DOHH2 (cell line): ENCODE measurements around the gene TERT.

Experiments
- H3F3A ChIP-seq: fragments of 200-600 bp; sonication (generic), shearing (Covaris generic); 2 replicates; pipeline ENCODE4 v1.6.0; 2016; ENCODE audit warnings: antibody characterized with exemption, mild to moderate bottlenecking; ENCODE audit not compliant: control insufficient read depth, insufficient read depth
- H3K27ac ChIP-seq: fragments of 200-600 bp; sonication (generic); 2 replicates; pipeline ENCODE4 v1.5.1; 2014; ENCODE audit warnings: low read depth, mild to moderate bottlenecking, low read length, moderate library complexity
- H3K27me3 ChIP-seq: fragments of 200-600 bp; sonication (generic); 2 replicates; pipeline ENCODE4 v1.6.1; 2014; ENCODE audit warnings: mild to moderate bottlenecking, low read length, mixed read lengths; ENCODE audit not compliant: control insufficient read depth
- H3K36me3 ChIP-seq: fragments of 200-600 bp; sonication (generic); 2 replicates; pipeline ENCODE4 v1.6.1; 2014; ENCODE audit warnings: mild to moderate bottlenecking, low read length, moderate library complexity, mixed read lengths; ENCODE audit not compliant: control insufficient read depth
- H3K4me1 ChIP-seq: fragments of 200-600 bp; sonication (generic); 2 replicates; pipeline ENCODE4 v1.6.1; 2014; ENCODE audit warnings: mild to moderate bottlenecking, low read length, mixed read lengths; ENCODE audit not compliant: control insufficient read depth
- H3K4me2 ChIP-seq: fragments of 200-600 bp; sonication (generic); 2 replicates; pipeline ENCODE4 v1.6.0; 2014; ENCODE audit warnings: mild to moderate bottlenecking, low read length, moderate library complexity
- H3K4me3 ChIP-seq: fragments of 200-600 bp; sonication (generic); 2 replicates; pipeline ENCODE4 v1.5.1; 2014; ENCODE audit warnings: mild to moderate bottlenecking, low read length, mixed read lengths
- H3K79me2 ChIP-seq: fragments of 200-600 bp; sonication (generic); 2 replicates; pipeline ENCODE4 v1.6.1; 2014; ENCODE audit warnings: mild to moderate bottlenecking, low read length, mixed read lengths; ENCODE audit not compliant: control insufficient read depth
- H3K9me2 ChIP-seq: fragments of 200-600 bp; sonication (generic); replicated peaks from 2 replicates; pipeline ENCODE4 v1.6.1; 2014; ENCODE audit warnings: mild to moderate bottlenecking, low read length, mixed read lengths; ENCODE audit not compliant: control insufficient read depth
- H3K9me3 ChIP-seq: fragments of 200-600 bp; sonication (generic); 2 replicates; pipeline ENCODE4 v1.6.1; 2014; ENCODE audit warnings: antibody characterized with exemption, low read length, mixed read lengths; ENCODE audit not compliant: control insufficient read depth, insufficient read depth
- H4K20me1 ChIP-seq: fragments of 200-600 bp; sonication (generic); 2 replicates; pipeline ENCODE4 v1.6.0; 2014; ENCODE audit warnings: low read depth, mild to moderate bottlenecking, antibody characterized with exemption, low read length, moderate library complexity; ENCODE audit not compliant: control insufficient read depth, insufficient read depth
- EZH2phosphoT487 ChIP-seq: fragments of 200-600 bp; sonication (generic); IDR thresholded peaks from 2 replicates; pipeline ENCODE4 v1.6.1; 2017; ENCODE audit warnings: borderline replicate concordance, mild to moderate bottlenecking, antibody characterized with exemption, low read length, moderate library complexity, mixed read lengths
- TF ChIP-seq, protein P1 (sequence below): fragments of 200-600 bp; sonication (generic); IDR thresholded peaks from one replicate; pipeline ENCODE4 v1.5.1; 2014; ENCODE audit warnings: antibody characterized with exemption, mild to moderate bottlenecking, low read depth, low read length; ENCODE audit not compliant: poor library complexity, severe bottlenecking

The TERT gene

DNA sequence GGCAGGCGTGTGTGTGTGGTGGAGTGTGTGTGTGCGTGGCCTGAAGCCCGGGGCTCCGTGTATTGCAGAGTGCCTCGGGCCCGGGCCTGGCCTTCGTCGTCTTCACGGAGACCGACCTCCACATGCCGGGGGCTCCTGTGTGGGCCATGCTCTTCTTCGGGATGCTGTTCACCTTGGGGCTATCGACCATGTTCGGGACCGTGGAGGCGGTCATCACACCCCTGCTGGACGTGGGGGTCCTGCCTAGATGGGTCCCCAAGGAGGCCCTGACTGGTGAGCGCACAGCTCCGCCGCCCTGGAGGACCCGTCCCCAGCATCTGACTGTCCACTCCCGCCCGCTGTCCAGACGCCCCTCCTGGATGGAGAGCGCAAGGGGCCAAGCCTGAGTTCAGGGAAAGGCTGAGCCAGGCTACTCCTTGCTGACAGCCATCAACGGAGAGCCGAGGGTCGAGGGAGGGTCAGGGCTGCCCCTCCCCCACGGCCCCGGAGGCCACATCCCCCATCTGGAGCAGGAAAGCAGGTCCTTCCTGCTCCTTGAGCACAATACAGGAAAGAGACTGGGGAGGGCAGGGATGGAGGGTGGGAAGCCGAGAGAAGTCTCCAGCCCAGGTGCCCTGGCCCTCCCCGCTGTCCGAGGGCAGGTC is 51.3 kb downstream of the TERT start:
- no peak overlapping the region for H3K4me2 ChIP-seq
- H3K27me3 ChIP-seq, result no peaks in the 10 kb centered on the region
- H3K36me3 ChIP-seq, result no peaks in the 10 kb centered on the region
- no peak overlapping the region for H3K27ac ChIP-seq
- H3K9me3 ChIP-seq, result no peaks in the 10 kb centered on the region
- 0 out of 2 replicates have a peak, but pooled peaks cover 3% of the 10 kb centered on the region for H4K20me1 ChIP-seq
- H3K9me2 ChIP-seq, result no peaks in the 10 kb centered on the region
- no peaks in the 10 kb centered on the region for H3K79me2 ChIP-seq
- H3K4me3 ChIP-seq, result no peak overlapping the region
- H3K4me1 ChIP-seq, result no peaks in the 10 kb centered on the region
- H3F3A ChIP-seq, result no peaks in the 10 kb centered on the region
- TF ChIP-seq, protein P1, sequence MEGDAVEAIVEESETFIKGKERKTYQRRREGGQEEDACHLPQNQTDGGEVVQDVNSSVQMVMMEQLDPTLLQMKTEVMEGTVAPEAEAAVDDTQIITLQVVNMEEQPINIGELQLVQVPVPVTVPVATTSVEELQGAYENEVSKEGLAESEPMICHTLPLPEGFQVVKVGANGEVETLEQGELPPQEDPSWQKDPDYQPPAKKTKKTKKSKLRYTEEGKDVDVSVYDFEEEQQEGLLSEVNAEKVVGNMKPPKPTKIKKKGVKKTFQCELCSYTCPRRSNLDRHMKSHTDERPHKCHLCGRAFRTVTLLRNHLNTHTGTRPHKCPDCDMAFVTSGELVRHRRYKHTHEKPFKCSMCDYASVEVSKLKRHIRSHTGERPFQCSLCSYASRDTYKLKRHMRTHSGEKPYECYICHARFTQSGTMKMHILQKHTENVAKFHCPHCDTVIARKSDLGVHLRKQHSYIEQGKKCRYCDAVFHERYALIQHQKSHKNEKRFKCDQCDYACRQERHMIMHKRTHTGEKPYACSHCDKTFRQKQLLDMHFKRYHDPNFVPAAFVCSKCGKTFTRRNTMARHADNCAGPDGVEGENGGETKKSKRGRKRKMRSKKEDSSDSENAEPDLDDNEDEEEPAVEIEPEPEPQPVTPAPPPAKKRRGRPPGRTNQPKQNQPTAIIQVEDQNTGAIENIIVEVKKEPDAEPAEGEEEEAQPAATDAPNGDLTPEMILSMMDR, result no peak
- no peak for TF ChIP-seq EZH2phosphoT487

DNA sequence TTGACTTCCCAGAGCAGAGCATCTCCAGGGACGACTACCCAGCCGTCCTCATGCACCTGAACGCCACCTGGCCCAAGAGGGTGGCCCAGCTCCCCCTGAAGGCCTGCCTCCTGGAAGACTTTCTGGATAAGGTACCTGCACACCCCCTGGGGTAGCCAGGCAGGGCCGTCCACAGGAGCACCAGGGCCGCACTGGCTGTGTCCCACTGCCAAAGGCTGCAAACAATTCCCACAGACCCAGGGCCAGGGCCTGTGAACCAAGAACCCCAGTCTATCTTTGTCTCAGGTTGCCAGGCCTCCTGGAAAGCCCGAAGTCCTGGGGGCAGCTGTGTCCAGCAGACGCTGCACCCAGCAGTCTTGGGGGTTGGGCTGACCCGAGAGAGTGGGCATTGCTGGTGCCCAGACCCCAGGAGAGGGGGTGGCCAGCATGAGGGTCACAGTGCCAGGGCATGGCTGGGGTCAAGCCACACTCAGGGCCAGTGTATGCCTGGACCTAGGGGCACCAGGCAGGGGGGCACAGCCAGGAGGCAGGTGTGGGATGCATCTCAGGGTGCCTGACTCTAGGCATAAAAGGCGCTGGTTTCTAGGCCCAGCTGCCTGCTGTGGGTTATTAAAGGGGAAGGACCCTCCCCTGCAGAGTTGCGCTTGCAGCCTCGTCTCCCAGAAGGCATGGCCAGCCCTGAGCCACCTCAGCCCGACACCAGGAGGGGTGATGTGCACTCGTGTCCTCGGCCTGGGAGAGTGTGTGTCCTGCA is 52.0 kb downstream of the TERT start:
- no peaks in the 10 kb centered on the region for H4K20me1 ChIP-seq
- H3K36me3 ChIP-seq, result no peaks in the 10 kb centered on the region
- H3K4me3 ChIP-seq, result no peak overlapping the region
- no peaks in the 10 kb centered on the region for H3K9me3 ChIP-seq
- no peaks in the 10 kb centered on the region for H3K9me2 ChIP-seq
- TF ChIP-seq, protein P1, result no peak
- TF ChIP-seq EZH2phosphoT487, result no peak
- no peaks in the 10 kb centered on the region for H3K79me2 ChIP-seq
- no peaks in the 10 kb centered on the region for H3F3A ChIP-seq
- H3K27ac ChIP-seq, result no peak overlapping the region
- H3K4me2 ChIP-seq, result no peak overlapping the region
- H3K4me1 ChIP-seq, result no peaks in the 10 kb centered on the region
- H3K27me3 ChIP-seq, result no peaks in the 10 kb centered on the region

DNA sequence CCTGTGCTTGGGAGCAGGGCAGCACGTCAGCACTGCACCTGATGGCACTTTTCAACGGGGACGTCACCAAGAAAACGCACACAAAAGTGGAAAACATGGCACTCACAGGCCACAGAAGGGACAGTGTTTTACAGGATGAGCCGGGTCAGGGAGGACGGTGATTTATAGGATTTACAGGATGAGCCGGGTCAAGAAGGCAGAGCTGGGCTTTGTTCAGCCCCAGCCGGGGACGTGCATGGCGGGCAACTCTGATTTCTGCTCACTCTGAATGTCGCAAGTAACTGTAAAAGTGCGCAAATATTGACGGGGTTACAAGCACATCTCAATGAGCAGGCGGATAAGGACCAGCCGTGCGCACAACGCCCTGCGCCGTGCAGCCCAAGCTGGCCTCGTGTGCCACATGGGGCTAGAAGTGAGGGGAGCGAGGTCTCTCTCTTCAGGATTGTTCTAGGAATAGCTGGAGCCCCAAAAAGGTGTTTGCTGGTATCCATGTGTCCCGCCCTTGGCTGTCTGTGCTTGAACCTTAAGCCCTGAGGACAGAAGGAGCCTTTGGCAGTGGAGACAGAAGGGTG is 53.3 kb downstream of the TERT start:
- Histone ChIP-seq H3K27ac (no peak overlapping the region), H3K79me2 (no peaks in the 10 kb centered on the region), H3K9me3 (peaks cover 1% of the 10 kb centered on the region; the same call in 1 of the 2 replicates), H3K27me3 (no peaks in the 10 kb centered on the region), H3K4me1 (no peaks in the 10 kb centered on the region), H3K9me2 (no peaks in the 10 kb centered on the region), H3K4me2 (no peak overlapping the region), H3K4me3 (no peak overlapping the region), H3F3A (no peaks in the 10 kb centered on the region), H3K36me3 (no peaks in the 10 kb centered on the region), H4K20me1 (no peaks in the 10 kb centered on the region)
- no peak for TF ChIP-seq EZH2phosphoT487
- TF ChIP-seq, protein P1, result no peak
